D721Med (cell line): Measurements from ENCODE around the gene HOTAIR.

Experiments used
- DNase-seq: peaks from one replicate; pipeline ENCODE4 v3.0.0; 2011; ENCODE audit warnings: low spot score; ENCODE audit not compliant: insufficient read length
- FAIRE-seq: peaks from 2 replicates; lab custom pipeline; 2011; peaks lifted over from hg19 to GRCh38; lab: Jason Lieb, UNC
- TF ChIP-seq, protein P1 (sequence below): IDR thresholded peaks from 2 replicates; pipeline ENCODE4 v1.5.1; 2012; ENCODE audit warnings: mild to moderate bottlenecking, control low read depth; ENCODE audit not compliant: insufficient read depth; ENCODE audit errors: missing control alignments

Gene HOTAIR

DNA sequence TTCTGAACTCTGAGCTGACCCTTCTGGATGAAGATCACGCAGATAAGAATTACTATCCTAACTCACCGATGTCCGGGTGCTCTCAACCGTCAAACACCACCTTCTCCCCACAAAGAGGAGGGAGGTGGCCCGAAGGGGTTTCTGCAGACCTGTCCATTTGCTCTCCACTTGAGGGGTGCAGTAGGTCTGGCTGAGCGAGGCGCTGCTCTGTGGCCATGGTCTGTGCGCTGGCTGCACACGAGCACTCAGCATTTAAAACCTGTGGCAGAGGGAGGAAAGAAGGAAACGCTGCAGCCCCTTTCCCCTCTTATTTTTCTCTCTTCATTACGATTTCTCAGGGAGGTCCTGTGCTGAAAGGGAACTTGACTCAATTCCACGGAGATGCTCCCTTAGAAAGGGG, 37.7 kb downstream of the HOTAIR start:
- DNase-seq = no peak
- TF ChIP-seq, protein P1, sequence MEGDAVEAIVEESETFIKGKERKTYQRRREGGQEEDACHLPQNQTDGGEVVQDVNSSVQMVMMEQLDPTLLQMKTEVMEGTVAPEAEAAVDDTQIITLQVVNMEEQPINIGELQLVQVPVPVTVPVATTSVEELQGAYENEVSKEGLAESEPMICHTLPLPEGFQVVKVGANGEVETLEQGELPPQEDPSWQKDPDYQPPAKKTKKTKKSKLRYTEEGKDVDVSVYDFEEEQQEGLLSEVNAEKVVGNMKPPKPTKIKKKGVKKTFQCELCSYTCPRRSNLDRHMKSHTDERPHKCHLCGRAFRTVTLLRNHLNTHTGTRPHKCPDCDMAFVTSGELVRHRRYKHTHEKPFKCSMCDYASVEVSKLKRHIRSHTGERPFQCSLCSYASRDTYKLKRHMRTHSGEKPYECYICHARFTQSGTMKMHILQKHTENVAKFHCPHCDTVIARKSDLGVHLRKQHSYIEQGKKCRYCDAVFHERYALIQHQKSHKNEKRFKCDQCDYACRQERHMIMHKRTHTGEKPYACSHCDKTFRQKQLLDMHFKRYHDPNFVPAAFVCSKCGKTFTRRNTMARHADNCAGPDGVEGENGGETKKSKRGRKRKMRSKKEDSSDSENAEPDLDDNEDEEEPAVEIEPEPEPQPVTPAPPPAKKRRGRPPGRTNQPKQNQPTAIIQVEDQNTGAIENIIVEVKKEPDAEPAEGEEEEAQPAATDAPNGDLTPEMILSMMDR = no peak
- no peak for FAIRE-seq

DNA sequence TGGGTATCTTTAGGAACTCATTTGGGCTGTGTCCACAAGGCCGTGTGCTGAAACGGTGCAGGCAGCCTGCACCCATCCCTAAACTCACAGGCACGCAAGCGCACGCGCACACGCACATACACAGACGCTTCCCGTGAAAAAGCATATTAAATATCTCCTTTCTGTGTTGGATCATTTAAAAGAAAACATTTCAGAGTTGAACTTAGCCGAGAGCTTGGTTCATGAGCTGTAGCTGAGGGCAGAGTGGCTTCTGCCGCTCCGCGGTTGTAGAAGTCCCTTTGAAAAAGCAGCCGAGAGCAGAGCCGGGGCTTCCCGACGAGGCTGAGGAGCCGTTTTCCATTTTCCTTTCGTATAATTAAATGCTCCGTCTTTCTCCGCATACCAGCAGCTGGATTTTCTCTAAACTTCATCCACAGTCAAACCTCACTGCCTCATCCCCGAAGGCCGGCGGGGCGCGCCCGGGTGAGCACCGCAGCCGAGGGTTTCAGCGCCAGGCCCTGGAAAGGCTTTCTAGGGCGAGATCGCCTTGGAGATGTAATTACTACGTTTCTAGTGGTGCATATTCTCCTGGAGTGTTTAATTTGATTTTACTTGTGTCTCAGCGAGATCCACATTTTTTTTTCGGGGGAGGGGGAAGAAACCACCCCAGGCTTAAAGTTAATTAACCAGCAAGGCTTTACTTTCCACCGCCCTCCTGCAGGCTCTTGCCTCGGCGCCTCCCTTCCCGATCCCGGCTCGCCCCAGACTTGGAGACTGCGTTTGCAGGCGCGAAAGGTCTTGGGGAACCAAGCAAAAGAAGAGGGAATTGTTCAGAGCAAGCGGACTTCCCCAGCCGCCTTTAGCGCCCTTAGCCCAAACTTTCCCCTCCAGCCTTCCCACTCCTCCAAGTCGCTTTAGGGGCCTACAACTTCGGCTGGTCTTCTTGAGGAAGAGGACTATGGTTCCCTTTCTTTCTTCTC, 39.1 kb downstream of the HOTAIR start:
- TF ChIP-seq, protein P1 = no peak

DNA sequence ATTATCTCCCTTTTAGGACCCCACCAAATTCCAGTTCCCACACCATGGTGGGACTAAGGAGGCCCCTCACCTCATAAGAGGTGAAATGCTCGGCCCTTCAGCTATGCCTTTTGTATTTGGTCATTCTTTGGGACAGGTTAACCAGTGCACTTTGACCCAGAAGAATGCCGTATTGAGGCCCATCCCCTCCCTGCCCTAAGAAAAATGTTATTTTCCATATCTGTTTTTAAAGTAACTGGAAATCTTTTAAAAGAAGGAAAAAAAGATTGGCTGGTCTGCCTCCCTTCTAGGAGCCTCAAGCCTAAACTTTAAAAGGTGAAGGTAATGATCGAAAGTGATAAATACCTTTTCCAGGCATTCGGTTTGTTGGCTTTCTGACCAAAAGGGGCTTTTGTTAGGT, 41.8 kb downstream of the HOTAIR start:
- DNase-seq = no peak
- FAIRE-seq = no peak
- TF ChIP-seq, protein P1 = no peak

More for the DNA sequence above, 39.1 kb downstream of the HOTAIR start:
- FAIRE-seq (no peak), DNase-seq (no peak)

DNA sequence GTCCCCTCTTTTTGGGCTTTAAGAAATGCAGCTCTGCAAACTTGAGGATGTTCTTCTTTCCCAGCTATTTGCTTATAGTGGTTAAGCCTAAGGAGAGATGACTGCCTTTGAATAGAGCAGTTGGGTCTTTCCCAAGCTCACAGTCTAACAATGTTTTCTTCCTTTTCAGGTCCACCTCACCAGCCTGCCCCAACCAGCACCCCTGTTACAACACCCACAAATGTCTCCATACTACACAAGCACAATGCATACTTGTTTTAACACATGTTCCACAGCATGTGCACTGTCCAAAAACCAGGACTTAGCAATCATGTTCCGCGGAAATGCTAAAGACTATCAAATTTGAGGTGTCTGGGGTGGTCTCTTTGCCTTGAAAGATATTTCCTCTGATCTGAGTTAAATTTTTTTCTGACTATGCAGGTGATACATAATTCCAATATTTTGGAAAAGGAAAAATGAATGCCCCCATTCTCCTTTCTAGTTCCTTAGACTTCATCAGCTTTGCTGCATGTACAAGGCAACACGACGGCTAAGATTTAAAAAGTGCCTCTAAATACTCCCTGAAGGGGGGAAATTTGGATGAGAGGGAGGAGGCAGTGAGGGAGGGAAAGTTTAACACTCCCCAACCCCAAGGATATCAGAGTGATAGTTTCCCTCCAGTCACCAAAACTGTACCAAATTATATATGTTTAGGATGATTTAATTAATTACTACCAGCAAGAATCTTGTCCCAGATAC, 42.7 kb downstream of the HOTAIR start:
- TF ChIP-seq, protein P1 = no peak
- FAIRE-seq (no peak), DNase-seq (no peak)

DNA sequence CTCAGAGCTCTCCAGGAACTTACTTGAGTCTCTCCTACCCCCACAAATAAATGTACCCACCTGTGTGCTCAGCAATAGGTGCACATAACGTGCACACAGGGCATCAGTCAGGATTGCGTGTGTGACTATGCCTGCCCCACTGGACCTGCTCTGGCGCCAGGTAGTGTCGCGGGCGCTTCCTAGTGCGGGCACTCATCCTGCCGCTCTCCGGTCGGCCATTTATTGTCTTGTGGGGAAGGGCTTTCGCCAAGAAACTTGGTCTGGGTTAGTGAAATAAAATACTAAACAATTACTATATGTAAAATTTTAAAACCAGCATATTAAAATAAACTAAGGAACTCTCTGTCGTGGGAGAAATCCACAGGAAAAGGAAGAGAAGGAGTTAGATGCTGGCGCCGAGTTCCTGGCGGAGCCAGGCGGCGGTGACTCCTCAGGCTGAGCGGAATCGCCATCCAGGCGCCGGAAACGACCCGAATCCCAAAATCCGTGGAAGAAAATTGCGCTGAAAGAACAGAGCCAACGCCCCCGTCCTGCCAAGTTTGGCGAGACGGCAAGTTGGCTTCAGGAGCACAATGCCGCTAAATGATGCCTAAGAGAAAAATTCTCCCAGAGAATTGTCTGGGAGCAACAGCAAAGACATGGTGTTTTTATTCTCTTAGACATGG, 44.0 kb downstream of the HOTAIR start:
- DNase-seq (no peak), FAIRE-seq (no peak)
- TF ChIP-seq, protein P1 = no peak

DNA sequence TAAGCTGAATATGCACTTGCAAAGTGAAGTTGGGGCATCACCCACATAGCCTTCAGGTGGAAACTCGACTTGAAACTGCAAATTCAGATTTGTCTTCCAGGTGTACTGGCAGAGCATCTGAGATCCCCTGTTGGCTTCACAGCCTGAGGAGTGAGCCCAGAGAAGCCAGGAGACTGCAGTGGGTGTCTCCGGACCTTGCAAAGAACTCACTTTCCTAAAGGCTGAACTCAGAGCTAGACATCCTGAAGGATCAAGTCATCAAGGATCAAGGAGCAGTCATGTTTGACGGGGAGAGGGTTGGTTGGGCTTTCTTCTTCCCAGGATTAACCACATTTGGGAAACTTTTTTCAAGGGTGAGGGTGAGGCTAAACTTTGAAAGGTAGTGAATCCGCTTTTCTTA, 45.2 kb downstream of the HOTAIR start:
- TF ChIP-seq, protein P1 = no peak
- no peak for FAIRE-seq

More for the DNA sequence above, 45.2 kb downstream of the HOTAIR start:
- no peak for DNase-seq
